Measurements from ENCODE around the gene STK39. TPM values are rescaled to one million over a fixed set of nuclear protein-coding genes. Genes with fewer than 3 reads are reported as not detected.
A peak's percentile ranks its signal among the peaks of the same experiment; 100 is the strongest.

Gene STK39
- total and polyA plus RNA-seq, 9 of the 15 experiments (the other 6 are each of a cell fraction or from before 2014, with no cell fraction given): 0.19 to 0.76 (median 0.51) TPM

DNA sequence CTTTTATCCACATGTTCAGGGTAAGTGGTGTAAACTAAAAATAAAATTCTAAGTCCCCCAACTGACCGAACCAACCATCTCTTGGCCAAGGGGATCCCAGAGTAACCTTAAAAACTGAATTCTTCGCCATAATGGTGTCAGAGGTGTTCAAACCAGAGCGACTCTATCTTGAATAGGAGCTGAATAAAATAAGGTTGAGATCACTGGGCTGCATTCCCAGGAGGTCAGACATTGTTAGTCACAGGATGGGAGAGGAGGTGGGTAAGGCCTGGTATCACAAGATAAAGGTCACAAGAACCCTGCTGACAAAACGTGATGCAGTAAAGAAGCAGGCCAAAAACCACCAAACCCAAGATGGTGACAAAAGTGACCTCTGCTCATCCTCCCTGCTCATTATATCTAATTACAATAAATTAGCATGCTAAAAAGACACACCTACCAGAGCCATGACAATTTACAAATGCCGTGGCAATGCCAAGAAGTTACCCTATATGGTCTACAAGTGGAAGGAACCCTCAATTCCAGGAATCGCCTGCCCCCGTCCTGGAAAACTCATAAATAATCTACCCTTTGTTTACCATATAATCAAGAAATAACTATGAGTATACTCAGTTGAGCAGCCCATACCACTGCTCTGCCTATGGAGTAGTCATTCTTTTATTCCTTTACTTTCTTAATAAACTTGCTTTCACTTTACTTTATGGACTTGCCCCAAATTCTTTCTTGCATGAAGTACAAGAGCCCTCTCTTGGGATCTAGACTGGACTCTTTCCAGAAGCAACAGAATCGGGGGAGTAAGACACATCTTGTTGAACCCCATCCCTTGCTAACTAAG is 302.4 kb downstream of the STK39 start (continued):
- TF ChIP-seq MXD1 (CRISPR knock-in tag; IDR thresholded peaks at IDR 0.05; ENCODE audit: borderline replicate concordance, poor library complexity, severe bottlenecking) (no peak), KDM5B (IDR thresholded peaks at IDR 0.05; ENCODE audit: insufficient replicate concordance, low read depth, low read length) (no peak), NR1H2 (CRISPR knock-in tag; IDR thresholded peaks at IDR 0.05) (no peak), ZNF655 (CRISPR knock-in tag; IDR thresholded peaks at IDR 0.05) (no peak), NFE2L1 (tag; IDR thresholded peaks at IDR 0.05; ENCODE audit: borderline replicate concordance, low read depth) (peak; percentile 43; the same call in 1 of the 2 replicates), ZNF197 (CRISPR knock-in tag; IDR thresholded peaks at IDR 0.05; ENCODE audit: low read depth) (peak; percentile 87; the same call in 1 of the 2 replicates), NR2F6 (CRISPR knock-in tag; IDR thresholded peaks at IDR 0.05) (no peak), HDAC2 (IDR thresholded peaks at IDR 0.05) (peak; percentile 23; the same call in 1 of the 2 replicates)
- TF ChIP-seq, protein P1, sequence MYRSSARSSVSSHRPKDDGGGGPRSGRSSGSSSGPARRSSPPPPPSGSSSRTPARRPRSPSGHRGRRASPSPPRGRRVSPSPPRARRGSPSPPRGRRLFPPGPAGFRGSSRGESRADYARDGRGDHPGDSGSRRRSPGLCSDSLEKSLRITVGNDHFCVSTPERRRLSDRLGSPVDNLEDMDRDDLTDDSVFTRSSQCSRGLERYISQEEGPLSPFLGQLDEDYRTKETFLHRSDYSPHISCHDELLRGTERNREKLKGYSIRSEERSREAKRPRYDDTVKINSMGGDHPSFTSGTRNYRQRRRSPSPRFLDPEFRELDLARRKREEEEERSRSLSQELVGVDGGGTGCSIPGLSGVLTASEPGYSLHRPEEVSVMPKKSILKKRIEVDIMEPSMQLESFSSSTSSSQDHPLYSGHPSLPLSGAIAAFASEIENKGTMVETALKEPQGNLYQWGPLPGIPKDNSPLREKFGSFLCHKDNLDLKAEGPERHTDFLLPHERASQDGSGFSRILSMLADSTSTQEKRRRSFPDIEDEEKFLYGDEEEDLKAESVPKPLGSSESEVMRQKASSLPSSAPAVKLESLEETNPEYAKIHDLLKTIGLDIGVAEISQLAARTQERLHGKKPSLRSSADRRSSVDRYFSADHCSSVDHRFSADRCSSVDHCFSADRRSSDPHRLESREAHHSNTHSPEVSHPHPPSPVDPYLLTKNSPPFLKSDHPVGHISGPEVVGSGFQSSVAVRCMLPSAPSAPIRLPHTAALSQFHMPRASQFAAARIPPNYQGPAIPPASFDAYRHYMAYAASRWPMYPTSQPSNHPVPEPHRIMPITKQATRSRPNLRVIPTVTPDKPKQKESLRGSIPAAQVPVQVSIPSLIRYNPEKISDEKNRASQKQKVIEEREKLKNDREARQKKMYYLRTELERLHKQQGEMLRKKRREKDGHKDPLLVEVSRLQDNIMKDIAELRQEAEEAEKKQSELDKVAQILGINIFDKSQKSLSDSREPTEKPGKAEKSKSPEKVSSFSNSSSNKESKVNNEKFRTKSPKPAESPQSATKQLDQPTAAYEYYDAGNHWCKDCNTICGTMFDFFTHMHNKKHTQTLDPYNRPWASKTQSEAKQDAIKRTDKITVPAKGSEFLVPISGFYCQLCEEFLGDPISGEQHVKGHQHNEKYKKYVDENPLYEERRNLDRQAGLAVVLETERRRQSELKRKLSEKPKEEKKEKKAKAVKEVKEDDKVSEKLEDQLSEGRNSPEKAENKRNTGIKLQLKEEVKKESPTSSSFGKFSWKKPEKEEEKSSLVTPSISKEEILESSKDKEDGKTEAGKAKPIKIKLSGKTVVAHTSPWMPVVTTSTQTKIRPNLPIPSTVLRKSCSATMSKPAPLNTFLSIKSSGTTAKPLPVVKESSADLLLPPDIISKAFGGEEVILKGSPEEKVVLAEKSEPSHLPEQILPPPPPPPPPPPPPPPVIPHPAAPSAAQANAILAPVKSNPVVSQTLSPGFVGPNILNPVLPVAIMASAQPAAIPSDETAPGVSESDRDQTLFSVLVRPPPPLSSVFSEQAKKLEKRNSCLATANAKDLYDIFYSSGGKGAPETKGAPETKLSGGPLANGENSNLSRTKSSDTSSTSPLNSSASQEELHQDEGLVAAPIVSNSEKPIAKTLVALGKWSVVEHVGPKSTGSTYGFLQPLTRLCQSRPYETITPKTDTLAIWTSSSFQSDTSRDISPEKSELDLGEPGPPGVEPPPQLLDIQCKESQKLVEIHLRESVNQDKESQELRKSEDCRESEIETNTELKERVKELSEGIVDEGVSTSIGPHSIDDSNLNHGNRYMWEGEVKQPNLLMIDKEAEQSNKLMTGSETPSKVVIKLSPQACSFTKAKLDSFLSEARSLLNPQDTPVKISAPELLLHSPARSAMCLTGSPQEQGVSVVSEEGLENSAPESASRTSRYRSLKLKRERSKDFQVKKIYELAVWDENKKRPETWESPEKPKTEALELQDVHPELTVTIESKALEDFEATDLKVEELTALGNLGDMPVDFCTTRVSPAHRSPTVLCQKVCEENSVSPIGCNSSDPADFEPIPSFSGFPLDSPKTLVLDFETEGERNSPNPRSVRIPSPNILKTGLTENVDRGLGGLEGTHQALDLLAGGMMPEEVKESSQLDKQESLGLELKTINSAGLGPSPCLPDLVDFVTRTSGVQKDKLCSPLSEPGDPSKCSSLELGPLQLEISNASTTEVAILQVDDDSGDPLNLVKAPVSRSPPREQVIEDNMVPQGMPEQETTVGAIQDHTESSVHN (IDR thresholded peaks at IDR 0.05; ENCODE audit: borderline replicate concordance in 1 of 2, low read depth in 1 of 2): no peak
- TF ChIP-seq, protein P2, sequence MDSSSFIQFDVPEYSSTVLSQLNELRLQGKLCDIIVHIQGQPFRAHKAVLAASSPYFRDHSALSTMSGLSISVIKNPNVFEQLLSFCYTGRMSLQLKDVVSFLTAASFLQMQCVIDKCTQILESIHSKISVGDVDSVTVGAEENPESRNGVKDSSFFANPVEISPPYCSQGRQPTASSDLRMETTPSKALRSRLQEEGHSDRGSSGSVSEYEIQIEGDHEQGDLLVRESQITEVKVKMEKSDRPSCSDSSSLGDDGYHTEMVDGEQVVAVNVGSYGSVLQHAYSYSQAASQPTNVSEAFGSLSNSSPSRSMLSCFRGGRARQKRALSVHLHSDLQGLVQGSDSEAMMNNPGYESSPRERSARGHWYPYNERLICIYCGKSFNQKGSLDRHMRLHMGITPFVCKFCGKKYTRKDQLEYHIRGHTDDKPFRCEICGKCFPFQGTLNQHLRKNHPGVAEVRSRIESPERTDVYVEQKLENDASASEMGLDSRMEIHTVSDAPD (CRISPR knock-in tag; IDR thresholded peaks at IDR 0.05): no peak

Data from K562 (cell line).